ENCODE results near the gene LOXL3.

DNA sequence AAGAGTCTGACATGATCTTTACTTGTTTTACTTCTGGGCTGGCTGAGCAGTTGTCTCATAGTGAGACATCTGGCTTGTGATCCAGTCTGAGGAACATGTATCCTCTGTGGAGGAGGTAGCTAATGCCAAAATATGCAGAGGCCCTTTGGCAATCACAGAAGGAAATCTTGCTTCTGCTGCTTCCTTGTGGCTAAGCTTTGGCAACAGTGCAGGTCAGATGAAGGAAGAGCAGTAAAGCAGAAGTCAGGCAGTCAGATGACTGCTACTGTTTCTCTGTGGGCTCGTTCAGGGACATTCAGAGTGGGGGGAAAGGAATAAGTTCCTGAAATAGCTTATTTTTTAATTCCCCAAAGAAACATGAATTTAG is 23.1 kb upstream of the LOXL3 start:
- TF ChIP-seq, protein P1, sequence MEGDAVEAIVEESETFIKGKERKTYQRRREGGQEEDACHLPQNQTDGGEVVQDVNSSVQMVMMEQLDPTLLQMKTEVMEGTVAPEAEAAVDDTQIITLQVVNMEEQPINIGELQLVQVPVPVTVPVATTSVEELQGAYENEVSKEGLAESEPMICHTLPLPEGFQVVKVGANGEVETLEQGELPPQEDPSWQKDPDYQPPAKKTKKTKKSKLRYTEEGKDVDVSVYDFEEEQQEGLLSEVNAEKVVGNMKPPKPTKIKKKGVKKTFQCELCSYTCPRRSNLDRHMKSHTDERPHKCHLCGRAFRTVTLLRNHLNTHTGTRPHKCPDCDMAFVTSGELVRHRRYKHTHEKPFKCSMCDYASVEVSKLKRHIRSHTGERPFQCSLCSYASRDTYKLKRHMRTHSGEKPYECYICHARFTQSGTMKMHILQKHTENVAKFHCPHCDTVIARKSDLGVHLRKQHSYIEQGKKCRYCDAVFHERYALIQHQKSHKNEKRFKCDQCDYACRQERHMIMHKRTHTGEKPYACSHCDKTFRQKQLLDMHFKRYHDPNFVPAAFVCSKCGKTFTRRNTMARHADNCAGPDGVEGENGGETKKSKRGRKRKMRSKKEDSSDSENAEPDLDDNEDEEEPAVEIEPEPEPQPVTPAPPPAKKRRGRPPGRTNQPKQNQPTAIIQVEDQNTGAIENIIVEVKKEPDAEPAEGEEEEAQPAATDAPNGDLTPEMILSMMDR (IDR thresholded peaks at IDR 0.05), result no peak
- TF ChIP-seq POLR2A (IDR thresholded peaks at IDR 0.05) (peak in 1 of 4 donors; percentile 54), EP300 (IDR thresholded peaks at IDR 0.05) (peak in 1 of 4 donors; percentile 25), POLR2AphosphoS5 (IDR thresholded peaks at IDR 0.05) (peak; percentile 23 to 40)

Measured in upper lobe of left lung (tissue), 4 donors.